Peyer's patch (tissue), 4 donors: ENCODE measurements around the gene TTC27. TPM values are rescaled to one million over a fixed set of nuclear protein-coding genes. Genes with fewer than 3 reads are reported as not detected.

Experiments used
- DNase-seq, 3 donors: peaks; one replicate each; pipeline ENCODE4 v3.0.0-alpha.2; 2017 to 2019
- H3K27ac ChIP-seq, 4 donors: fragments of 200-600 bp; sonication (generic); one replicate each; pipeline ENCODE4 v1.5.1; 2016 to 2019
- H3K27me3 ChIP-seq, 2 donors: fragments of 200-600 bp; sonication (generic); one replicate each; pipeline ENCODE4 v1.5.1; 2019
- H3K36me3 ChIP-seq, 3 donors: fragments of 200-600 bp; sonication (generic); one replicate each; pipeline ENCODE4 v1.5.1; 2016 to 2019
- H3K4me1 ChIP-seq, 4 donors: fragments of 200-600 bp; sonication (generic); one replicate each; pipeline ENCODE4 v1.5.1; 2016 to 2019
- H3K4me3 ChIP-seq, 4 donors: fragments of 200-600 bp; sonication (generic); 1 replicate in 3 of 4; 2 replicates in 1 of 4; pipeline ENCODE4 v1.5.1; 2016 to 2019; ENCODE audit warnings: mild to moderate bottlenecking in 1 of 4
- H3K9me3 ChIP-seq, 4 donors: fragments of 200-600 bp; sonication (generic); one replicate each; pipeline ENCODE4 v1.5.1; 2016 to 2019; ENCODE audit warnings: mild to moderate bottlenecking in 1 of 4
- CTCF ChIP-seq, 6 experiments: fragments of 450-650 bp in 4 of 6; fragments of 200-600 bp in 2 of 6; sonication (generic) in 1 of 6; IDR thresholded peaks; one replicate each; pipeline ENCODE4 v1.5.1; 2017 to 2019; ENCODE audit warnings: antibody characterized with exemption in 6 of 6, mild to moderate bottlenecking in 3 of 6, moderate library complexity in 1 of 6
- POLR2A ChIP-seq, 2 donors: fragments of 450-650 bp; IDR thresholded peaks; one replicate each; pipeline ENCODE4 v1.5.1; 2017; ENCODE audit warnings: antibody characterized with exemption in 2 of 2, mild to moderate bottlenecking in 2 of 2, moderate library complexity in 2 of 2
- total RNA-seq, 4 donors: library from RNA; depleted of rRNA; stranded (reverse); fragments of >200 nt; gene quantifications; one replicate each; pipeline ENCODE4 v1.1.0, GENCODE V29; 2016

Gene TTC27
- total RNA-seq, 4 donors from 2014 or later: 9.5 to 28.6 (median 12.4) TPM

GRCh38 chr2:32614084-32614483 lies 13.8 kb upstream of the TTC27 start:
- no peaks in the 10 kb centered on the region for H3K9me3 ChIP-seq
- H3K4me1 ChIP-seq: no peaks in the 10 kb centered on the region
- H3K36me3 ChIP-seq: peaks cover 0 to 89% (median 0%) of the 10 kb centered on the region in 3 donors
- TF ChIP-seq POLR2A (IDR thresholded peaks at IDR 0.05) (no peak), CTCF (IDR thresholded peaks at IDR 0.05) (no peak)
- no peak overlapping the region for H3K4me3 ChIP-seq
- H3K27ac ChIP-seq: no peak overlapping the region
- no peak for DNase-seq
- no peaks in the 10 kb centered on the region for H3K27me3 ChIP-seq

- Histone ChIP-seq H3K27ac (no peak overlapping the region), H3K4me3 (no peak overlapping the region), H3K27me3 (no peaks in the 10 kb centered on the region), H3K4me1 (peaks cover 0 to 7% (median 0%) of the 10 kb centered on the region in 4 donors), H3K9me3 (no peaks in the 10 kb centered on the region), H3K36me3 (peaks cover 0 to 68% (median 0%) of the 10 kb centered on the region in 3 donors)
- TF ChIP-seq CTCF (IDR thresholded peaks at IDR 0.05) (no peak), POLR2A (IDR thresholded peaks at IDR 0.05) (no peak)
- no peak for DNase-seq
Observed at GRCh38 chr2:32617599-32618189, 10.2 kb upstream of the TTC27 start.

GRCh38 chr2:32622570-32623310 lies 5.1 kb upstream of the TTC27 start:
- Histone ChIP-seq H3K27ac (no peak overlapping the region), H3K4me3 (no peak overlapping the region), H3K27me3 (no peaks in the 10 kb centered on the region), H3K4me1 (peaks cover 0 to 15% (median 0%) of the 10 kb centered on the region in 4 donors), H3K36me3 (peaks cover 0 to 22% (median 0%) of the 10 kb centered on the region in 3 donors), H3K9me3 (no peaks in the 10 kb centered on the region)
- DNase-seq: no peak
- TF ChIP-seq POLR2A (IDR thresholded peaks at IDR 0.05) (no peak), CTCF (IDR thresholded peaks at IDR 0.05) (no peak)

GRCh38 chr2:32623311-32623706 lies 4.5 kb upstream of the TTC27 start:
- DNase-seq: no peak
- Histone ChIP-seq H3K9me3 (no peaks in the 10 kb centered on the region), H3K4me3 (no peak overlapping the region), H3K4me1 (peaks cover 0 to 15% (median 0%) of the 10 kb centered on the region in 4 donors), H3K27me3 (no peaks in the 10 kb centered on the region), H3K27ac (no peak overlapping the region), H3K36me3 (peaks cover 0 to 21% (median 0%) of the 10 kb centered on the region in 3 donors)
- no peak for TF ChIP-seq POLR2A (IDR thresholded peaks at IDR 0.05)
- no peak for TF ChIP-seq CTCF (IDR thresholded peaks at IDR 0.05)

GRCh38 chr2:32624812-32625211 lies 3.0 kb upstream of the TTC27 start:
- DNase-seq: no peak
- no peaks in the 10 kb centered on the region for H3K9me3 ChIP-seq
- TF ChIP-seq CTCF (IDR thresholded peaks at IDR 0.05) (no peak), POLR2A (IDR thresholded peaks at IDR 0.05) (no peak)

More at GRCh38 chr2:32624812-32625211, 3.0 kb upstream of the TTC27 start:
- Histone ChIP-seq H3K27me3 (no peaks in the 10 kb centered on the region), H3K4me1 (peaks cover 0 to 24% (median 0%) of the 10 kb centered on the region in 4 donors), H3K36me3 (peaks cover 0 to 12% (median 0%) of the 10 kb centered on the region in 3 donors), H3K4me3 (no peak overlapping the region), H3K27ac (no peak overlapping the region)
